GM12874 (cell line): ENCODE results near the gene LRRC59.

Source experiments
- TF ChIP-seq, protein P1 (sequence below): IDR thresholded peaks from 2 replicates; pipeline ENCODE4 v1.5.1; 2011; ENCODE audit warnings: low read depth, mild to moderate bottlenecking, control low read depth, low read length, moderate library complexity; ENCODE audit not compliant: insufficient read depth

The LRRC59 gene

DNA sequence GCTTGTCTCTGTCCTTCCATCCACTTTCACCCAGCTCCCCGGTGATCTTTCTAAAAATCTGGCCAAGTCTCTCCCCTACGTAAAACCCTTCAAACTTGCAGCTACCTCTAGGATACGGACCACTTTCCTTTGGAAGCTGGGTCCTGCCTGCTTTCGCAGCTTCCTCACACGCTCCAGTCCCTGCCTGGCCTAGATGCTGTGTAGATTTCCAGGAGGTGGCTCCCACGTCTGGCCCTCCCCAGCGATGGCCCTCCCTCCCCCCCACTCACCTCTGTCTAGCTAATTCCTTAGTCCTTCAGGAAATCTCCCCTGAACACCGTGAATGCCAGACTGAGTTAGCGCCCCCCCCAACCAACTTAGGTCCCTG lies 579 bp upstream of the LRRC59 start:
- TF ChIP-seq, protein P1, sequence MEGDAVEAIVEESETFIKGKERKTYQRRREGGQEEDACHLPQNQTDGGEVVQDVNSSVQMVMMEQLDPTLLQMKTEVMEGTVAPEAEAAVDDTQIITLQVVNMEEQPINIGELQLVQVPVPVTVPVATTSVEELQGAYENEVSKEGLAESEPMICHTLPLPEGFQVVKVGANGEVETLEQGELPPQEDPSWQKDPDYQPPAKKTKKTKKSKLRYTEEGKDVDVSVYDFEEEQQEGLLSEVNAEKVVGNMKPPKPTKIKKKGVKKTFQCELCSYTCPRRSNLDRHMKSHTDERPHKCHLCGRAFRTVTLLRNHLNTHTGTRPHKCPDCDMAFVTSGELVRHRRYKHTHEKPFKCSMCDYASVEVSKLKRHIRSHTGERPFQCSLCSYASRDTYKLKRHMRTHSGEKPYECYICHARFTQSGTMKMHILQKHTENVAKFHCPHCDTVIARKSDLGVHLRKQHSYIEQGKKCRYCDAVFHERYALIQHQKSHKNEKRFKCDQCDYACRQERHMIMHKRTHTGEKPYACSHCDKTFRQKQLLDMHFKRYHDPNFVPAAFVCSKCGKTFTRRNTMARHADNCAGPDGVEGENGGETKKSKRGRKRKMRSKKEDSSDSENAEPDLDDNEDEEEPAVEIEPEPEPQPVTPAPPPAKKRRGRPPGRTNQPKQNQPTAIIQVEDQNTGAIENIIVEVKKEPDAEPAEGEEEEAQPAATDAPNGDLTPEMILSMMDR = no peak

DNA sequence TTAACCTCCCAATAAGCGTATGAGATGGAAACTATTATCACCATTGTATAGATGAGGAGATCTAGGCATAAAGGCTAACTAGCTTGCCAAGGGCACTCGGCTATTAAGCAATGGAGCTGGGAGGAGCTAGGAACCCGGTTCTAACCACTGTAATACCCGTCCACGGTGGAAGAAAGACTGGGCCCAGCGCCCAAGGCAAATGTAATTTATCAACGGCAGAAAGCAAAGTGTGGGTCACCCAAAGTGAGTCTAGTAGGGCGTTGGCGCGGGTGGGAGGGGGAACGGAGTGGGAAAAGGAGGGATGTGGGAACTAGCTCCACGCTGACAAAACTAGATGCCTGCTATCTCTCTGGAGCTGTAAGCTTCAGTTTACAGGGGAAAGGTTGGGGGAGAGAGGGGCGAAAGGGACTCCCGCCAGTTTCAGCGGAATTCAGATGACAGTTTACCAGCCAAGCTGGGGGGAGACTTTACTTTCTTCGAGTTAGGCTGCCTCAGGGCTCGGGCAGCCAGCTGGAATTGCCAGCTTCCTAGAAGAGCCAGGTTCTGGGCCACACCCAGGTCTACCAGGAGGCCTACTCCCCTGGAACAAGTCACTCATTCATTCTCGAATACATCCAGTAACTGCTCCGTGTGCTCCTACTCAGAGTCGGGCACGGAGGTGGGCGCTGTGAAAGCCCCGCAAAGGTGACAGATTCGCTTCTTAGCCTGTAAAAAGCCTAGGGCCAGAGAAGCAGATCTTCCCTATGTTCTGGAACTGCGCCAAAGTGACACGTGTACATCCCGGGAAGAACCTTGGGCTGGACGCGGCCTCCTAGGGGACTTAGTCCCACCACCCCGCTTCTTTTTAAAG lies 837 bp downstream of the LRRC59 start:
- TF ChIP-seq, protein P1 = no peak

DNA sequence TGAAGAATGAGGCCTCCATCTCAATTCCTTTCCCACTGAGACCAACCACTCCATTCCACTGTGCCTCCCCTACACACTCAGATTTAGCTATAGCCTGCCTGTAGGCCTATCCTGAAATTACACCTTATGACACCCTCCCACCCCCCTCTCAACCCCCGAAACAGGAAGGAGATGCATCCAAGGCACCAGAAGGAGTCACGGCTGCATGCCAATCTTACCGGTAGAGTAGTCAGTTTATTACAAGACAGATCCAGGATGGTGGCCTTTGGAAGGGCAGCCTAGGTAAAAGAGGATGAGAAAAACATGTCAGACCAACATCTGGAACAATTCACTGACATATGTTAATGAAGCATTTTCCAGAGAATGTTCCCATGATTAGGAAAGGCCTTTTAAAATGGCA lies 2.6 kb downstream of the LRRC59 start:
- TF ChIP-seq, protein P1 = no peak

DNA sequence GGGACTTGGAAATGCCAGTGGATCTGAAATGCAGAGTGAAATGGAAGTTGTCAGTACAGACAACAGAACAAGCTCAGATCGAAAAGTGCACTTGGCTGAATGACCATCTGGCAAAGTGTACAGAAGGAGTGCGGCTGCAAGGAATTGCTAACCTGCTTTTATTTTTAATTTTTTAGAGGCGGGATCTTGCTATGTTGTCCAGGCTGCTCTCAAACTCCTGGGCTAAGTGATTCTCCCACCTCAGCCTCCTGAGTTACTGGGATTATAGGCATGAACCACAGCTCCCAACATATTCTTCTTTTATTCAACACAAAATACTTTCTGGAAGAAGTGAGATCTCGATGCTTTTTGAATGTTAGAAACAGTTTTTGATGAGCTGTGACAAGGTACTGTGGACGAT lies 3.6 kb downstream of the LRRC59 start:
- TF ChIP-seq, protein P1 = no peak

DNA sequence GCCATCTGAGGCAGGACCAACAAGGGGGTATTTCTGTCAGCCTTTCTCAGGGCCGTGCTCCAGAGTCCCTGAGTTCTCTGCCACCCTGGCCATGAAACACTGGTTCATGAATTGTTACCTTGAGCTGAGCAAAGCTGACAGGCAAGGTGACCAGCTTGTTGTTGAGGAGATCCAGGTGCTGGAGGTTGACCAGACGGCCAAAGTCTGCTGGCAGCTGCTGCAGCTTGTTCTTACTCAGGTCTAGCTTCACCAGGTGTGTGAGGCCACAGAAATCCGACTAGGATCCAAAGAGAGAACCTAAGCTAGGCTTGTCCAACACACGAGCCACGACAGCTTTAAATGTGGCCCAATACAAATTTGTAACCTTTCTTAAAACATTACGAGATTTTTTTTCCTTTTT lies 4.7 kb downstream of the LRRC59 start:
- TF ChIP-seq, protein P1 = no peak

DNA sequence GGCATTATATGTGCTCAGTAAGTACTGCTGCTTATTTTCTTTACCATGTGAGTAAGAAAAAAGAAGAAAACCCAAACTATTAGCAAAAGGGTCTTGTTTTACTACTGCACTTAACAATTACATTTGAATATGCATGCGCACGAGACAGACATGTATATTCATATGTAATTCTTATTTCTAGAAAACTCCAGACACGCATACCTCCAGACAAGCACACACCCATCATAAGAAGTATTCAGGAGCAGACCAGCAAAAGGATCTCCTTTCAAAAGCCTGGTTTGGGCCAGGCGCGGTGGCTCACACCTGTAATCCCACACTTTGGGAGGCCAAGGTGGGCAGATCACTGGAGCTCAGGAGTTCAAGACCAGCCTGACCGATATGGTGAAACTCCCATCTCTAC lies 7.8 kb downstream of the LRRC59 start:
- TF ChIP-seq, protein P1 = no peak

DNA sequence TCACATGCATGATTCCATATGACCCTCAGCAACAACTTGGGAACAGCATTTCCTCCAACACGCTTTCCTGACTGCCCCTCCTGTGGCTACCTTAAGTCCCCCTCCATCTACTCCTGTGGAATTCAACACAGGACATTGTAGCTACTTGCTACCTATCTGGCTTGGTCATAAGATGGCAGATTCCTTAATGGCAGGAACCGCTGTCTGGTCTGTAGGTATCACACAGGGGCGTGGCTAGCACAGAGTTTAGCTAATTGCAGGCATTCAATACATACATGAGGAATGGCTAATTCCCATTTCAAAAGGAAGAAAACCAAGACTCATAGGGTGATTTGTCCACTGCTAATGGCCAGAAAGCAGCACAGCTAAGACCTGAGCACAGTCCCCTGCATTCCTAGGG lies 8.6 kb downstream of the LRRC59 start:
- TF ChIP-seq, protein P1 = no peak

DNA sequence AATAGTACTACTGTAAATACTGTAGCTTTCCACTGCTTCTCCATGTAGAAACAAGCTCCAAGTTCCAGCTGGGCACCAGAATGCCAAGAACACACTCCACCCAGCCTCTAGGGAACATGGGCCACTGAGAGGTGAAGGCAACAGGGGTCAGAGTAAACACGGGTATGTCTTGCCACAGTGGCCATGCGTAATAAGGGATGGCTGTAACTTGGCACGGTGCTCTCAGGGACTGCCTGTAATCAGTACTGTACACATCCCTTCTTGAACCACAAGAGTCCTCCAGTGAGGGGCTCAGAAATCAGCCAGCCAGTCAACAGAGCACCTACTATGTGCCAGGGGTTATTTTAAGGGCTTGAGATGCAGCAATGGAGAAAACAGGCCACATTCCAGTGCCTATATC lies 10.8 kb downstream of the LRRC59 start:
- TF ChIP-seq, protein P1 = no peak
